Iris pigment epithelial cell (primary cell): Measurements from ENCODE around the gene CDKN2A.
A peak's percentile ranks its signal among the peaks of the same experiment; 100 is the strongest.

Experiments
- DNase-seq: peaks from one replicate; pipeline ENCODE4 v3.0.0-alpha.2; 2011; ENCODE audit warnings: low read depth

The CDKN2A gene

GRCh38 chr9:21941337-21941995 is 52.7 kb downstream of the CDKN2A start:
- no peak for DNase-seq

GRCh38 chr9:21936161-21936560 is 58.0 kb downstream of the CDKN2A start:
- peak; percentile 67 for DNase-seq

DNA sequence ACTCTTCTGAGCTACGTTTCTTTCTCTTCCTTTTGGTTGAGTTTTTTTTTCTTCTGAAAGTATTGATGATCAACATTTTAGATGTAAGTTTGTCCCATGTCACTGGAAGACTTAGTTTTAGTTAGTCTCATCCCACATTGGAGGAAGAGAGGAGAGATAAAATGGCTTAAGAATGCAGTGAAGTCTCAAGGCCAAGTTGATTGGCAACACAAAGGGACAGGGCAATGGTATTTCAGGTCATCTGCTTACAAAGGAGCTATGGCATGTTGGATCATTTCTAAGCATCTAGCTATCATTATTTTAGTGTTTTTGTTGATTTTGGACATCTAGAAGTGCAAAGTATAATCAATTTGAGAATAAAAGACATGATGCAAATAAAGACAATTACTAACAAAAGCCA is 58.6 kb downstream of the CDKN2A start:
- DNase-seq: no peak

- peak; percentile 74 for DNase-seq
These were observed 60.3 kb downstream of the CDKN2A start for GRCh38 chr9:21933865-21934264.

GRCh38 chr9:21933281-21933680 is 60.9 kb downstream of the CDKN2A start:
- no peak for DNase-seq

- DNase-seq: peak; percentile 18
These were observed 62.8 kb downstream of the CDKN2A start for GRCh38 chr9:21931428-21931827.

DNA sequence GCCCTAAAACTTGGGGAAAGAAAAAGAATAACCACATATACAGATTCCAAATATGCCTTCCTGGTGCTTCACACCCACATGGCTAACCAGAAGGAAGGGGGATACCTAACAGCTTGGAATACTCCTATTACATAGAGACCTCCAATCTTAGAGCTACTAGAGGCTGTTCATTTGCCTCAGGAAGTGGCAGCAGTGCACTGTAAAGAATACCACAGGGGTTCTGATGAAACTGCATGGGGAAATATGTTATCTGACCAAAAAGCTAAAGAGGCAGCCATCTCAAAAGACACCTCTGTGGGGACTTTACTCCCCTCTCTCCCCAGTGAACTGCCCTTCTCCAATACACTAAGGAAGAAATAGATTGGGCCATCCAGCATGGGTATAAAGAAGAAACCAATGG is 66.4 kb downstream of the CDKN2A start:
- DNase-seq: no peak

- no peak for DNase-seq
These were observed 70.5 kb downstream of the CDKN2A start for GRCh38 chr9:21923694-21924093.

- peak; percentile 91 for DNase-seq
These were observed 74.5 kb downstream of the CDKN2A start for GRCh38 chr9:21919377-21920362.
